GM23338 (cell line): ENCODE results near the gene MPEG1. TPM values are rescaled to one million over a fixed set of nuclear protein-coding genes. Genes with fewer than 3 reads are reported as not detected.

ENCODE experiments used
- ATAC-seq: fragments of 200-7000 bp; cut with Tn5 transposase; 3 replicates; pipeline ENCODE4 v1.9.1; 2020
- DNase-seq: peaks from one replicate; pipeline ENCODE4 v3.0.0-alpha.2; 2015; ENCODE audit warnings: low spot score
- H2AFZ ChIP-seq: fragments of 200-600 bp; sonication (generic); 2 replicates; pipeline ENCODE4 v1.8.0; 2016; ENCODE audit warnings: antibody characterized with exemption, mild to moderate bottlenecking, moderate library complexity
- H3F3A ChIP-seq: fragments of 200-600 bp; sonication (generic); replicated peaks from 2 replicates; pipeline ENCODE4 v1.8.0; 2017; ENCODE audit warnings: antibody characterized with exemption, mixed run types, low read depth
- H3K27ac ChIP-seq: fragments of 200-600 bp; sonication (generic); 2 replicates; pipeline ENCODE4 v1.6.1; 2016; ENCODE audit warnings: low read depth
- H3K27me3 ChIP-seq: fragments of 200-600 bp; sonication (generic); 2 replicates; pipeline ENCODE4 v1.8.0; 2016; ENCODE audit warnings: mild to moderate bottlenecking, mixed run types, moderate library complexity; ENCODE audit not compliant: insufficient read depth
- H3K36me3 ChIP-seq: fragments of 200-600 bp; sonication (generic); 2 replicates; pipeline ENCODE4 v1.8.0; 2016; ENCODE audit warnings: mild to moderate bottlenecking; ENCODE audit not compliant: insufficient read depth
- H3K4me1 ChIP-seq: fragments of 200-600 bp; sonication (generic); 2 replicates; pipeline ENCODE4 v1.8.0; 2016; ENCODE audit warnings: mild to moderate bottlenecking, moderate library complexity; ENCODE audit not compliant: insufficient read depth
- H3K4me2 ChIP-seq: fragments of 200-600 bp; sonication (generic); 2 replicates; pipeline ENCODE4 v1.7.1; 2017; ENCODE audit warnings: mixed run types
- H3K4me3 ChIP-seq: fragments of 200-600 bp; sonication (generic); 2 replicates; pipeline ENCODE4 v1.6.1; 2016; ENCODE audit warnings: mixed run types
- H3K79me2 ChIP-seq: fragments of 200-600 bp; sonication (generic); replicated peaks from 2 replicates; pipeline ENCODE4 v1.8.0; 2017; ENCODE audit warnings: mild to moderate bottlenecking; ENCODE audit not compliant: insufficient read depth
- H3K9me2 ChIP-seq: fragments of 200-600 bp; sonication (generic); 2 replicates; pipeline ENCODE4 v1.8.0; 2017; ENCODE audit not compliant: insufficient read depth
- H4K20me1 ChIP-seq: fragments of 200-600 bp; sonication (generic); replicated peaks from 2 replicates; pipeline ENCODE4 v1.8.0; 2017; ENCODE audit warnings: mild to moderate bottlenecking; ENCODE audit not compliant: insufficient read depth
- H3K27ac Mint-ChIP-seq: 2 replicates; pipeline ENCODE4 v1.8.0; 2020; ENCODE audit warnings: inconsistent platforms, mild to moderate bottlenecking, moderate library complexity, mixed read lengths
- H3K27me3 Mint-ChIP-seq: 3 replicates; pipeline ENCODE4 v1.8.0; 2022; ENCODE audit warnings: low read depth, mild to moderate bottlenecking, moderate library complexity, mixed read lengths, inconsistent platforms; ENCODE audit not compliant: insufficient read depth, poor library complexity
- H3K36me3 Mint-ChIP-seq: 3 replicates; pipeline ENCODE4 v1.8.0; 2021; ENCODE audit warnings: low read depth, mild to moderate bottlenecking, inconsistent platforms, moderate library complexity, mixed read lengths
- H3K4me1 Mint-ChIP-seq: 3 replicates; pipeline ENCODE4 v1.8.0; 2020; ENCODE audit warnings: mild to moderate bottlenecking, inconsistent platforms, mixed read lengths
- H3K4me3 Mint-ChIP-seq: 3 replicates; pipeline ENCODE4 v1.8.0; 2021; ENCODE audit warnings: moderate library complexity, mild to moderate bottlenecking, inconsistent platforms, mixed read lengths
- H3K9me3 Mint-ChIP-seq: 3 replicates; pipeline ENCODE4 v1.8.0; 2020; ENCODE audit warnings: moderate library complexity, mild to moderate bottlenecking, inconsistent platforms, mixed read lengths
- CREB1 ChIP-seq: fragments of 250-450 bp; sonication (Bioruptor Pico); IDR thresholded peaks from 2 replicates; pipeline ENCODE4 v1.5.0; 2020; ENCODE audit warnings: low read depth, mild to moderate bottlenecking, moderate library complexity
- CTCF ChIP-seq, 2 experiments: fragments of 200-600 bp in 1 of 2; sonication (generic) in 1 of 2; conservative IDR thresholded peaks; 2 replicates each; pipeline versions ENCODE4 v1.5.1 to v1.6.1; 2016 to 2017; ENCODE audit warnings: antibody characterized with exemption in 2 of 2, low read depth in 2 of 2, mild to moderate bottlenecking in 2 of 2, moderate library complexity in 1 of 2
- ETS1 ChIP-seq: IDR thresholded peaks from 2 replicates; pipeline ENCODE4 v1.6.1; 2016; ENCODE audit warnings: antibody characterized with exemption
- EZH2 ChIP-seq: fragments of 200-600 bp; sonication (generic); IDR thresholded peaks from one replicate; pipeline ENCODE4 v1.8.0; 2017; ENCODE audit warnings: antibody characterized with exemption, mild to moderate bottlenecking, low read depth; ENCODE audit not compliant: unreplicated experiment
- EZH2phosphoT487 ChIP-seq: fragments of 200-600 bp; sonication (generic); IDR thresholded peaks from one replicate; pipeline ENCODE4 v1.8.1; 2018; ENCODE audit warnings: antibody characterized with exemption; ENCODE audit not compliant: unreplicated experiment
- JUNB ChIP-seq: IDR thresholded peaks from one replicate; pipeline ENCODE4 v1.6.1; 2016; ENCODE audit warnings: antibody characterized with exemption; ENCODE audit not compliant: unreplicated experiment
- NANOG ChIP-seq: IDR thresholded peaks from 2 replicates; pipeline ENCODE4 v1.6.1; 2016; ENCODE audit warnings: antibody characterized with exemption, borderline replicate concordance
- POLR2AphosphoS5 ChIP-seq: IDR thresholded peaks from 2 replicates; pipeline ENCODE4 v1.6.1; 2016; ENCODE audit warnings: antibody characterized with exemption, low read depth
- REST ChIP-seq: IDR thresholded peaks from one replicate; pipeline ENCODE4 v1.6.1; 2018; ENCODE audit warnings: antibody characterized with exemption; ENCODE audit not compliant: unreplicated experiment
- STAT1 ChIP-seq: IDR thresholded peaks from one replicate; pipeline ENCODE4 v1.6.1; 2016; ENCODE audit warnings: antibody characterized with exemption; ENCODE audit not compliant: unreplicated experiment
- ZNF114 ChIP-seq: fragments of 250-450 bp; sonication (Bioruptor Pico); IDR thresholded peaks from 2 replicates; pipeline ENCODE4 v1.5.0; 2020; ENCODE audit warnings: mild to moderate bottlenecking, moderate library complexity
- ZNF331 ChIP-seq: fragments of 250-450 bp; sonication (Bioruptor Pico); IDR thresholded peaks from 2 replicates; pipeline ENCODE4 v1.5.0; 2020; ENCODE audit warnings: low read depth, mild to moderate bottlenecking, moderate library complexity
- ZNF462 ChIP-seq: fragments of 250-450 bp; sonication (Bioruptor Pico); IDR thresholded peaks from 2 replicates; pipeline ENCODE4 v1.5.0; 2020; ENCODE audit warnings: mild to moderate bottlenecking, moderate library complexity
- polyA plus RNA-seq: library from polyadenylated mRNA; unstranded; fragments of >200 nt; fragmentation: Nextera tagmentation; extraction: Ambion mirVana; gene quantifications from 2 replicates; pipeline ENCODE4 v1.2.1, GENCODE V29; 2016
- total RNA-seq: library from RNA; depleted of rRNA; stranded (reverse); fragments of >200 nt; shearing (Covaris generic); gene quantifications from 2 replicates; pipeline ENCODE4 v1.2.3, GENCODE V29; 2014

Gene MPEG1
- total and polyA plus RNA-seq, 2 experiments from 2014 or later, result not detected

GRCh38 chr11:59198726-59199125 lies 14.0 kb downstream of the MPEG1 start:
- peaks cover 2% of the 10 kb centered on the region; the same call in 1 of the 3 replicates for H3K4me1 Mint-ChIP-seq
- H3K36me3 Mint-ChIP-seq, result peaks cover 66% of the 10 kb centered on the region
- H3K27ac ChIP-seq, result no peak overlapping the region

More at GRCh38 chr11:59198726-59199125, 14.0 kb downstream of the MPEG1 start:
- no peak overlapping the region for H3K4me3 ChIP-seq
- H2AFZ ChIP-seq, result no peak overlapping the region
- no peak overlapping the region for H3K27ac Mint-ChIP-seq
- peaks cover 22% of the 10 kb centered on the region for H3K36me3 ChIP-seq
- peaks cover 12% of the 10 kb centered on the region for H3K9me3 Mint-ChIP-seq
- no peaks in the 10 kb centered on the region for H3K79me2 ChIP-seq
- H3K4me2 ChIP-seq, result no peak overlapping the region
- no peaks in the 10 kb centered on the region for H3F3A ChIP-seq
- H3K4me3 Mint-ChIP-seq, result no peak overlapping the region
- TF ChIP-seq JUNB (no peak), EZH2phosphoT487 (no peak), ZNF331 (CRISPR knock-in tag) (no peak), REST (no peak), NANOG (no peak), STAT1 (no peak), CREB1 (CRISPR knock-in tag) (no peak), CTCF (conservative IDR thresholded peaks at IDR 0.05; ENCODE audit: low read depth in 2 of 2) (no peak), EZH2 (no peak), ZNF114 (CRISPR knock-in tag) (no peak), POLR2AphosphoS5 (no peak), ETS1 (no peak), ZNF462 (no peak)
- no peaks in the 10 kb centered on the region for H3K27me3 ChIP-seq
- ATAC-seq (no peak), DNase-seq (no peak)
- no peaks in the 10 kb centered on the region for H4K20me1 ChIP-seq
- H3K4me1 ChIP-seq, result no peaks in the 10 kb centered on the region
- 0 out of 2 replicates have a peak, but pooled peaks cover 4% of the 10 kb centered on the region for H3K9me2 ChIP-seq
- H3K27me3 Mint-ChIP-seq, result no peaks in the 10 kb centered on the region
